ENCODE measurements around the gene SHROOM1. TPM values are rescaled to one million over a fixed set of nuclear protein-coding genes. Genes with fewer than 3 reads are reported as not detected.
A peak's percentile ranks its signal among the peaks of the same experiment; 100 is the strongest.

Gene SHROOM1
- total and polyA plus RNA-seq, 9 of the 15 experiments (the other 6 are each of a cell fraction or from before 2014, with no cell fraction given): 0.44 to 26.5 (median 11.9) TPM

- TF ChIP-seq, protein P1, sequence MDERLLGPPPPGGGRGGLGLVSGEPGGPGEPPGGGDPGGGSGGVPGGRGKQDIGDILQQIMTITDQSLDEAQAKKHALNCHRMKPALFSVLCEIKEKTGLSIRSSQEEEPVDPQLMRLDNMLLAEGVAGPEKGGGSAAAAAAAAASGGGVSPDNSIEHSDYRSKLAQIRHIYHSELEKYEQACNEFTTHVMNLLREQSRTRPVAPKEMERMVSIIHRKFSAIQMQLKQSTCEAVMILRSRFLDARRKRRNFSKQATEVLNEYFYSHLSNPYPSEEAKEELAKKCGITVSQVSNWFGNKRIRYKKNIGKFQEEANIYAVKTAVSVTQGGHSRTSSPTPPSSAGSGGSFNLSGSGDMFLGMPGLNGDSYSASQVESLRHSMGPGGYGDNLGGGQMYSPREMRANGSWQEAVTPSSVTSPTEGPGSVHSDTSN (CRISPR knock-in tag; IDR thresholded peaks at IDR 0.05; ENCODE audit: low read depth): no peak
- TF ChIP-seq, protein P1 (tag; conservative IDR thresholded peaks at IDR 0.05; ENCODE audit: low read depth): 0 out of 2 replicates have a peak, but pooled peaks have one; percentile 21
- no peak for TF ChIP-seq NCOA4 (IDR thresholded peaks at IDR 0.05; ENCODE audit: partially characterized antibody)
- TF ChIP-seq RAD51 (IDR thresholded peaks at IDR 0.05; ENCODE audit: borderline replicate concordance, low read depth): no peak
- TF ChIP-seq ZNF184 (CRISPR knock-in tag; IDR thresholded peaks at IDR 0.05): no peak
- TF ChIP-seq MEIS2 (IDR thresholded peaks at IDR 0.05; ENCODE audit: partially characterized antibody): peak; percentile 62
- TF ChIP-seq, protein P2, sequence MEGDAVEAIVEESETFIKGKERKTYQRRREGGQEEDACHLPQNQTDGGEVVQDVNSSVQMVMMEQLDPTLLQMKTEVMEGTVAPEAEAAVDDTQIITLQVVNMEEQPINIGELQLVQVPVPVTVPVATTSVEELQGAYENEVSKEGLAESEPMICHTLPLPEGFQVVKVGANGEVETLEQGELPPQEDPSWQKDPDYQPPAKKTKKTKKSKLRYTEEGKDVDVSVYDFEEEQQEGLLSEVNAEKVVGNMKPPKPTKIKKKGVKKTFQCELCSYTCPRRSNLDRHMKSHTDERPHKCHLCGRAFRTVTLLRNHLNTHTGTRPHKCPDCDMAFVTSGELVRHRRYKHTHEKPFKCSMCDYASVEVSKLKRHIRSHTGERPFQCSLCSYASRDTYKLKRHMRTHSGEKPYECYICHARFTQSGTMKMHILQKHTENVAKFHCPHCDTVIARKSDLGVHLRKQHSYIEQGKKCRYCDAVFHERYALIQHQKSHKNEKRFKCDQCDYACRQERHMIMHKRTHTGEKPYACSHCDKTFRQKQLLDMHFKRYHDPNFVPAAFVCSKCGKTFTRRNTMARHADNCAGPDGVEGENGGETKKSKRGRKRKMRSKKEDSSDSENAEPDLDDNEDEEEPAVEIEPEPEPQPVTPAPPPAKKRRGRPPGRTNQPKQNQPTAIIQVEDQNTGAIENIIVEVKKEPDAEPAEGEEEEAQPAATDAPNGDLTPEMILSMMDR (IDR thresholded peaks at IDR 0.05 in 2 of 3, conservative IDR thresholded peaks at IDR 0.05 in 1 of 3; ENCODE audit: insufficient read depth in 2 of 3, low read depth in 1 of 3, low read length in 3 of 3): peak; percentile 15 to 35 (median 28); a peak in 3 of 6 replicates
- TF ChIP-seq ZNF79 (CRISPR knock-in tag; IDR thresholded peaks at IDR 0.05; ENCODE audit: low read depth): no peak
- TF ChIP-seq, protein P3, sequence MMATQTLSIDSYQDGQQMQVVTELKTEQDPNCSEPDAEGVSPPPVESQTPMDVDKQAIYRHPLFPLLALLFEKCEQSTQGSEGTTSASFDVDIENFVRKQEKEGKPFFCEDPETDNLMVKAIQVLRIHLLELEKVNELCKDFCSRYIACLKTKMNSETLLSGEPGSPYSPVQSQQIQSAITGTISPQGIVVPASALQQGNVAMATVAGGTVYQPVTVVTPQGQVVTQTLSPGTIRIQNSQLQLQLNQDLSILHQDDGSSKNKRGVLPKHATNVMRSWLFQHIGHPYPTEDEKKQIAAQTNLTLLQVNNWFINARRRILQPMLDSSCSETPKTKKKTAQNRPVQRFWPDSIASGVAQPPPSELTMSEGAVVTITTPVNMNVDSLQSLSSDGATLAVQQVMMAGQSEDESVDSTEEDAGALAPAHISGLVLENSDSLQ (IDR thresholded peaks at IDR 0.05): peak; percentile 74
- no peak for TF ChIP-seq ADNP (tag; IDR thresholded peaks at IDR 0.05)
- TF ChIP-seq NONO (IDR thresholded peaks at IDR 0.05; ENCODE audit: low read depth in 2 of 2, low read length in 1 of 2): no peak
- TF ChIP-seq MCM2 (IDR thresholded peaks at IDR 0.05; ENCODE audit: low read depth): no peak
- TF ChIP-seq ZNF23 (CRISPR knock-in tag; IDR thresholded peaks at IDR 0.05): no peak
- TF ChIP-seq MBD2 (IDR thresholded peaks at IDR 0.05; ENCODE audit: borderline replicate concordance, low read depth): no peak
- TF ChIP-seq ZNF316 (IDR thresholded peaks at IDR 0.05): no peak
- no peak for TF ChIP-seq ZNF507 (tag; conservative IDR thresholded peaks at IDR 0.05)
- no peak for TF ChIP-seq ZNF140 (CRISPR knock-in tag; IDR thresholded peaks at IDR 0.05)
- TF ChIP-seq, protein P4, sequence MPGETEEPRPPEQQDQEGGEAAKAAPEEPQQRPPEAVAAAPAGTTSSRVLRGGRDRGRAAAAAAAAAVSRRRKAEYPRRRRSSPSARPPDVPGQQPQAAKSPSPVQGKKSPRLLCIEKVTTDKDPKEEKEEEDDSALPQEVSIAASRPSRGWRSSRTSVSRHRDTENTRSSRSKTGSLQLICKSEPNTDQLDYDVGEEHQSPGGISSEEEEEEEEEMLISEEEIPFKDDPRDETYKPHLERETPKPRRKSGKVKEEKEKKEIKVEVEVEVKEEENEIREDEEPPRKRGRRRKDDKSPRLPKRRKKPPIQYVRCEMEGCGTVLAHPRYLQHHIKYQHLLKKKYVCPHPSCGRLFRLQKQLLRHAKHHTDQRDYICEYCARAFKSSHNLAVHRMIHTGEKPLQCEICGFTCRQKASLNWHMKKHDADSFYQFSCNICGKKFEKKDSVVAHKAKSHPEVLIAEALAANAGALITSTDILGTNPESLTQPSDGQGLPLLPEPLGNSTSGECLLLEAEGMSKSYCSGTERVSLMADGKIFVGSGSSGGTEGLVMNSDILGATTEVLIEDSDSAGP (CRISPR knock-in tag; IDR thresholded peaks at IDR 0.05): no peak
- TF ChIP-seq SMAD3 (CRISPR knock-in tag; conservative IDR thresholded peaks at IDR 0.05): no peak
- TF ChIP-seq HDAC8 (tag; IDR thresholded peaks at IDR 0.05): no peak
- TF ChIP-seq GTF2F1 (IDR thresholded peaks at IDR 0.05; ENCODE audit: low read depth, low read length): no peak
- TF ChIP-seq LEF1 (IDR thresholded peaks at IDR 0.05): no peak
Measured at GRCh38 chr5:132802044-132802684, 28.3 kb downstream of the SHROOM1 start (continued).

All from K562 (cell line).